HepG2 (cell line): Measurements from ENCODE around the gene MBD4. TPM values are rescaled to one million over a fixed set of nuclear protein-coding genes. Genes with fewer than 3 reads are reported as not detected.
A peak's percentile ranks its signal among the peaks of the same experiment; 100 is the strongest.

ENCODE experiments used
- ATAC-seq: fragments of 200-7000 bp; cut with Tn5 transposase; 3 replicates; pipeline ENCODE4 v1.9.1; 2020; ENCODE audit warnings: mild to moderate bottlenecking, moderate library complexity
- BruUV-seq: library from RNA; stranded (reverse); fragments of 400-500 nt; replicated peaks from 2 replicates; lab custom pipeline; 2021; lab: Mats Ljungman, UMichigan
- CTCF ChIA-PET: fragments of 300-600 bp; formaldehyde crosslinking; extraction: SDS; loops from one replicate; lab custom pipeline; 2021; ENCODE audit warnings: low total read pairs, inconsistent platforms, low intra/inter-chr PET ratio; lab: Yijun Ruan, JAX
- POLR2A ChIA-PET: fragments of 350-600 bp; sonication (Branson Sonifier 250); formaldehyde crosslinking; loops from one replicate; lab custom pipeline; 2020; ENCODE audit warnings: antibody characterized with exemption, inconsistent platforms; lab: Yijun Ruan, JAX
- DNase-seq: peaks from one replicate; pipeline ENCODE4 v3.0.0-alpha.2; 2015; ENCODE audit warnings: low spot score
- FAIRE-seq: peaks from 3 replicates; lab custom pipeline; 2011; peaks lifted over from hg19 to GRCh38; lab: Jason Lieb, UNC
- H2AFZ ChIP-seq: one replicate; pipeline ENCODE4 v1.6.1; 2011; ENCODE audit warnings: low read length, inconsistent platforms
- H3K27ac ChIP-seq: fragments of 300-600 bp; 3 replicates; pipeline ENCODE4 v1.8.0; 2011; ENCODE audit warnings: mixed run types, mild to moderate bottlenecking, mixed read lengths, low read length, inconsistent platforms; ENCODE audit not compliant: insufficient read depth; ENCODE audit errors: extremely low read length
- H3K27me3 ChIP-seq, 2 experiments: fragments of 200-600 bp in 1 of 2; 2 replicates in 1 of 2; 3 replicates in 1 of 2; pipeline versions ENCODE4 v1.6.0 to v1.8.0; 2011; ENCODE audit warnings: low read length in 2 of 2, mild to moderate bottlenecking in 2 of 2, moderate library complexity in 2 of 2, inconsistent platforms in 1 of 2; ENCODE audit not compliant: insufficient read depth in 2 of 2, control insufficient read depth in 1 of 2
- H3K36me3 ChIP-seq, 2 experiments: fragments of 200-600 bp in 1 of 2; replicated peaks in 1 of 2; 2 replicates in 1 of 2; 3 replicates in 1 of 2; pipeline versions ENCODE4 v1.5.1 to v1.8.0; 2011; ENCODE audit warnings: low read length in 2 of 2, inconsistent platforms in 1 of 2; ENCODE audit not compliant: insufficient read depth in 2 of 2, control insufficient read depth in 1 of 2
- H3K4me1 ChIP-seq: 2 replicates; pipeline ENCODE4 v1.5.1; 2012; ENCODE audit warnings: low read length, inconsistent platforms; ENCODE audit not compliant: insufficient read depth
- H3K4me2 ChIP-seq: 2 replicates; pipeline ENCODE4 v1.6.0; 2011; ENCODE audit warnings: low read depth, low read length, inconsistent platforms
- H3K4me3 ChIP-seq, 3 experiments: fragments of 200-600 bp in 1 of 3; sonication (generic), shearing (Covaris generic) in 1 of 3; replicated peaks in 1 of 3; 2 replicates each; pipeline ENCODE4 v1.5.1; 2011 to 2016; ENCODE audit warnings: low read length in 3 of 3, inconsistent platforms in 2 of 3, low read depth in 2 of 3, mild to moderate bottlenecking in 2 of 3, control low read depth in 1 of 3, mixed read lengths in 1 of 3; ENCODE audit not compliant: insufficient read depth in 1 of 3
- H3K79me2 ChIP-seq: one replicate; pipeline ENCODE4 v1.6.1; 2011; ENCODE audit warnings: low read length, inconsistent platforms; ENCODE audit not compliant: insufficient read depth
- H3K9ac ChIP-seq: 2 replicates; pipeline ENCODE4 v1.6.0; 2011; ENCODE audit warnings: mild to moderate bottlenecking, low read depth, low read length, inconsistent platforms; ENCODE audit not compliant: insufficient read depth
- H3K9me3 ChIP-seq: 2 replicates; pipeline ENCODE4 v1.5.1; 2012; ENCODE audit warnings: mild to moderate bottlenecking, low read length
- H4K20me1 ChIP-seq: 2 replicates; pipeline ENCODE4 v1.6.0; 2011; ENCODE audit warnings: inconsistent platforms, mild to moderate bottlenecking, low read length, moderate library complexity; ENCODE audit not compliant: insufficient read depth
- ARNTL ChIP-seq: sonication (generic); formaldehyde crosslinking; IDR thresholded peaks from 2 replicates; pipeline ENCODE4 v1.4.0; 2020; ENCODE audit warnings: mild to moderate bottlenecking, missing genetic modification reagents
- DRAP1 ChIP-seq: IDR thresholded peaks from 2 replicates; pipeline ENCODE4 v1.6.1; 2016; ENCODE audit warnings: missing genetic modification reagents, missing compliant biosample characterization
- E2F2 ChIP-seq: sonication (generic); formaldehyde crosslinking; IDR thresholded peaks from 2 replicates; pipeline ENCODE4 v1.4.0; 2020; ENCODE audit warnings: missing genetic modification reagents, borderline replicate concordance
- NRL ChIP-seq: sonication (generic); formaldehyde crosslinking; IDR thresholded peaks from 2 replicates; pipeline ENCODE4 v1.5.0; 2020; ENCODE audit warnings: missing genetic modification reagents, mild to moderate bottlenecking, moderate library complexity, borderline replicate concordance
- RBAK ChIP-seq: sonication (generic); formaldehyde crosslinking; IDR thresholded peaks from 2 replicates; pipeline ENCODE4 v1.5.1; 2020; ENCODE audit warnings: mild to moderate bottlenecking, missing genetic modification reagents
- ZNF570 ChIP-seq: sonication (generic); formaldehyde crosslinking; IDR thresholded peaks from 2 replicates; pipeline ENCODE4 v1.4.0; 2020; ENCODE audit warnings: mild to moderate bottlenecking, missing genetic modification reagents, borderline replicate concordance
- ZNF792 ChIP-seq: IDR thresholded peaks from 2 replicates; pipeline ENCODE4 v1.6.1; 2016
- WGBS: methylation state at CpG from one replicate; pipeline ENCODE4 v1.1.6; 2017; ENCODE audit warnings: low lambda C conversion rate; 5-methylcytosine and 5-hydroxymethylcytosine counted together
- in situ Hi-C: cut with HindIII; loops from 2 replicates; pipeline ENCODE4 v1.10.0; 2017; ENCODE audit warnings: low pct_unique_long_range_greater_than_20kb; ENCODE audit not compliant: extremely low pct_ligation_motif_present
- intact Hi-C: fragments of 100-400 bp; cut with micrococcal nuclease; formaldehyde crosslinking; loops from one replicate; pipeline ENCODE4 v1.10.0; 2022; ENCODE audit not compliant: unreplicated experiment
- polyA plus RNA-seq, 8 experiments: library from polyadenylated mRNA; depleted of rRNA in 3 of 8; stranded (reverse) in 7 of 8; unstranded in 1 of 8; fragments of >200 nt; fragmentation: Illumina TruSeq in 4 of 8; extraction: Trizol in 4 of 8; gene quantifications; 2 replicates each; pipeline versions ENCODE4 v1.2.1 to v1.2.3, GENCODE V29; 2011 to 2016; ENCODE audit warnings: low read depth in 4 of 8, missing spikeins in 1 of 8, mixed read lengths in 1 of 8; ENCODE audit not compliant: insufficient read depth in 1 of 8
- total RNA-seq, 5 experiments: library from RNA; depleted of rRNA; stranded (reverse); fragments of >200 nt; fragmentation: Illumina TruSeq; extraction: Trizol; gene quantifications; 2 replicates each; pipeline ENCODE4 v1.2.3, GENCODE V29; 2016; ENCODE audit warnings: low read depth in 1 of 5
- TF ChIP-seq, protein P1 (sequence below): sonication (generic); formaldehyde crosslinking; IDR thresholded peaks from 2 replicates; pipeline ENCODE4 v1.8.0; 2022; ENCODE audit warnings: mild to moderate bottlenecking, missing genetic modification reagents; ENCODE audit not compliant: insufficient replicate concordance

MBD4 gene
- total and polyA plus RNA-seq, 2 of the 13 experiments (the other 11 are each of a cell fraction or from before 2014, with no cell fraction given), result 14.9 to 25.3 TPM

DNA sequence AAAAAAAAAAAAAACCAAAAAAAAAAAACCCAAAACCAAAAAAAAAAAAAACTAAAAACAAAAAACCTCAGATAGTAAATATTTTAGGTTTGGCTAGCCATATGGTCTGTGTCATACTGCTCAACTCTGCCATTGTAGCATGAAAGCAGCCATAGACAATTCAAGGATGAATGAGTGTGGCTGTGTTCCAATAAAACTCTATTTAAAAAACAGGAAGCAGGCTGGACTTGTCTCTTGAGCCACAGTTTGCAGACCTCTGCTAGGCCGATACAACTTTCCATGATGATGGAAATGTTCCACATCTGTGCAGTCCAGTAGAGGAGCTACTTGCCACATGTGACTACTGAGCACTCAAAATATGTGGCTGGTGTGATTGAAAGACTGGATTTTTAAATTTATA, 22.4 kb downstream of the MBD4 start:
- H3K9ac ChIP-seq, result no peak overlapping the region
- TF ChIP-seq ZNF570 (no peak), ARNTL (CRISPR knock-in tag) (no peak), ZNF792 (CRISPR knock-in tag) (no peak), E2F2 (no peak), RBAK (no peak)
- H3K4me2 ChIP-seq, result peak overlapping the region; percentile 76; the same call in 1 of the 2 replicates
- H2AFZ ChIP-seq, result no peak overlapping the region
- H3K4me1 ChIP-seq, result peaks cover 81% of the 10 kb centered on the region
- H3K27me3 ChIP-seq, result no peaks in the 10 kb centered on the region
- H4K20me1 ChIP-seq, result no peaks in the 10 kb centered on the region
- no peaks in the 10 kb centered on the region for H3K79me2 ChIP-seq
- H3K36me3 ChIP-seq, result no peaks in the 10 kb centered on the region
- H3K27ac ChIP-seq, result no peak overlapping the region
- intact Hi-C loops, result loop anchor here (5.0 kb wide), 1 partner anchor 460 kb away; no protein-coding TSS in a partner anchor
- ChIA-PET POLR2A (no interaction called here), CTCF (no interaction called here)
- WGBS, result 87% methylated on average over 1 of the region's 1 CpG
- in situ Hi-C loops, result no loop called here
- no peaks in the 10 kb centered on the region for H3K9me3 ChIP-seq
- no peak overlapping the region for H3K4me3 ChIP-seq
- ATAC-seq (no peak), FAIRE-seq (no peak), DNase-seq (no peak)
- BruUV-seq, result no TSS peak

- peaks cover 75% of the 10 kb centered on the region for H3K4me1 ChIP-seq
- H3K9me3 ChIP-seq, result no peaks in the 10 kb centered on the region
- no peak overlapping the region for H3K4me3 ChIP-seq
- 79% methylated on average over 4 of the region's 4 CpGs for WGBS
- FAIRE-seq, result no peak
- no peaks in the 10 kb centered on the region for H4K20me1 ChIP-seq
- TF ChIP-seq DRAP1 (CRISPR knock-in tag), result no peak
- no peak for TF ChIP-seq NRL (CRISPR knock-in tag)
- TF ChIP-seq, protein P1, sequence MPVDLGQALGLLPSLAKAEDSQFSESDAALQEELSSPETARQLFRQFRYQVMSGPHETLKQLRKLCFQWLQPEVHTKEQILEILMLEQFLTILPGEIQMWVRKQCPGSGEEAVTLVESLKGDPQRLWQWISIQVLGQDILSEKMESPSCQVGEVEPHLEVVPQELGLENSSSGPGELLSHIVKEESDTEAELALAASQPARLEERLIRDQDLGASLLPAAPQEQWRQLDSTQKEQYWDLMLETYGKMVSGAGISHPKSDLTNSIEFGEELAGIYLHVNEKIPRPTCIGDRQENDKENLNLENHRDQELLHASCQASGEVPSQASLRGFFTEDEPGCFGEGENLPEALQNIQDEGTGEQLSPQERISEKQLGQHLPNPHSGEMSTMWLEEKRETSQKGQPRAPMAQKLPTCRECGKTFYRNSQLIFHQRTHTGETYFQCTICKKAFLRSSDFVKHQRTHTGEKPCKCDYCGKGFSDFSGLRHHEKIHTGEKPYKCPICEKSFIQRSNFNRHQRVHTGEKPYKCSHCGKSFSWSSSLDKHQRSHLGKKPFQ (CRISPR knock-in tag), result no peak
- no peak overlapping the region for H3K9ac ChIP-seq
- no peaks in the 10 kb centered on the region for H3K36me3 ChIP-seq
- intact Hi-C loops (loop anchor here (5.0 kb wide), 1 partner anchor 459 kb away; no protein-coding TSS in a partner anchor), in situ Hi-C loops (no loop called here)
- peak overlapping the region; percentile 53 for H3K4me2 ChIP-seq
- peak overlapping the region; percentile 39 for H3K27ac ChIP-seq
- DNase-seq, result no peak
- no peaks in the 10 kb centered on the region for H3K79me2 ChIP-seq
- ATAC-seq, result no peak
- no peaks in the 10 kb centered on the region for H3K27me3 ChIP-seq
- ChIA-PET CTCF (no interaction called here), POLR2A (interaction anchor here (0.8 kb wide), 1 partner anchor 16 kb away, joined by 4 read pairs; no protein-coding TSS in a partner anchor)
- no peak overlapping the region for H2AFZ ChIP-seq
- BruUV-seq, result no TSS peak
These were observed 23.3 kb downstream of the MBD4 start for GRCh38 chr3:129416415-129416814.
